ENCODE measurements around the gene NBPF1.
"Not testable (repeated sequence)": the region's sequence is repeated elsewhere in the genome, so short reads cannot be mapped to it uniquely, and the experiment has no call there.

Gene NBPF1

DNA sequence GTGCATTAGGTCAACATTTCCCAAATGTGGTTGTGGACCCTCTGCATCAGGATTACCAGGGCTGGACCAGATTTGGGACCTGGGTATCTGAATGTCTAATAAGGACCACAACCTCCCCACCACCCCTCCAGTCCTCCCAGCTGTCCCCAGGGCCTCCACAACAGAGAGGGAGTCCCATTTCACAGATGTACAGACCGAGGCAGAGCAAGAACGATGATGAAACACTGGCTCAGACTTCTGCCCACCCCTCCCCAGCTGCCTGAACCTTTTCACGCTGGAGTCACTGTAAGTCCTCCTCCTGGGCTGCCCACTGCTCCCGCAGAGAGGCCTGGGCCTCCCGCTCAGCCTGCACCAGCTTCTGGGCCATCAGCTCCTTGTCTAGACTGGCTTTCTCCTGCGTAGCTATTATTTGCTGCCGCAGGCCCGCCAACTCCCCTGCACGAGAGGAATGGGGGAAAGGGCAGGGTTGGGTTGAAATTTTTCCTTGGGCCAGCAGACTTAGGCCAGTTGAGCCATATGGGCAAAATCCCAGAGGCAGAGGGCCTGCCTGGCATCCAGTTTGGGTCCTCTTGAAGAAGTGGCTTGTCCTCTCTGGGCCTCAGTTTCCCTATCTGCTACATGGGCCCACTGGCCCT, 8.4 kb upstream of the NBPF1 start:
- not testable (repeated sequence) for DNase-seq

DNA sequence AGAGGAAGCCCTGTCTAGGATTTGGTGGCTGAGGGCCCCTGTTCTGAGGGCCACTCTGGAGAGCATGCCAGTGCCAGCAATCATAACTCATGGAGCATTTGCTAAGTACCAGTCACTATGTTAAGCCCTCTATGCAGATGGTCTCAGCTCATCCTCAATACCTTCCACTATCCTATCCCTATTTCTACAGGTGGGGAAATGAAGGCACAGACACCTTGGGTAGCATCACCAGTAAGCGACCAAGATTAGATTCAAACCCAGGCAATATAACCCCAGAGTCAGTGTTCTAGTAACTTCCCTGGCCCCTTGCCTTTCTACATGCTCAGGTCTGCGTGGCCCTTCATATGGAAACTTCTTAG, 7.9 kb upstream of the NBPF1 start:
- no peak for DNase-seq

DNA sequence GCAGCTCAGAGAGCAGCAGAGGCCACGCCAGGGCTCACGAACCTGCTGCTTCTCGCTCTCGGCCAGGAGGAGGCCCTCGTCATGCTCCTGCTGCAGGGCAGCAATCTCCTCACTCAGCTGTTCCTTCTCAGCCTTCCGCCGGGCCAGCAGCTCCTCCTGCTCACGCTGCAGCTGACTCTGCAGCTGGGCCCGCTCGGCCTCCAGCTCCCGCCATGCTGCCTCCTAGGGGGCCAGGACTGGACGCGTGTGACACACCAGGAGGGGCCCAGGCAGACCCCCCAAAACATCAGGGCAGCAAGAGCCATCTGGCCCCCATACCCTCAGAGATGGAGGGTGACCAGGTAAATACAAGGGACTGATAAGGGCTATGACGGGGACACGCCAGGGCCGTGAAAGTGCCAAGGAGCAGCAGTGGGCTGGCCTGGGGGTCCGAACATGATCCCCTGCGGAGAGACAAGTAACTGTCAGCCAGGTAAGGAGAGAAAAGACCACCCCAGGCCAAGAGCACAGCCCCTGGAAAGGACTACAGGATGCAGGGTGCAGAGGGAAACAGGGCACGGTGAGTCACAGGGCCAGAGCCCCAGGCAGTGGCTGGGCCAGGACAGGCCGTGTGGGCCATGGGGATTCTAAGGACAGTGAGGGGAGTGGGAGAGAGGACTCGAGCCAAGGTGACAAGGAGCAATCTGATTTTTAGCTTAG, 6.6 kb upstream of the NBPF1 start:
- DNase-seq, result not testable (repeated sequence)

DNA sequence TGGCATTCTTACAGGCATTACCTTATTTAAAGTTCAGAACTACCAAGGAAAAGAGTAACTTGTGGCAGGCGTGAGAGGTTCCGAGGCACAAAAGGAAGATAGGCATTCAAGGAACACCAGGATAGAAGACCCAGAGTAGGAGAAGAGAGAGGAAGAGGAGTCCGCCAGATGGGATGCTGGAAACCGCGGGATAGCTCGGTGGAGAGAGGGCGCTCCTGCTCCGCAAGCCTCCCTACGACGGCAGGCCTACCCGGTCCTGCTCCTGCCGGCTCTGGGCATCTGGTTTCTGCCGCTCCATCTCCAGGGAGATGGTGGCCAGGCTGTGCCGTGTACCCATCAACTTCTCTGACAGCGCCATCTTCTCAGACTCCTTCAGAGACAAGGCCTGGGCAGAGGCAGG, 5.4 kb upstream of the NBPF1 start:
- DNase-seq, result no peak

DNA sequence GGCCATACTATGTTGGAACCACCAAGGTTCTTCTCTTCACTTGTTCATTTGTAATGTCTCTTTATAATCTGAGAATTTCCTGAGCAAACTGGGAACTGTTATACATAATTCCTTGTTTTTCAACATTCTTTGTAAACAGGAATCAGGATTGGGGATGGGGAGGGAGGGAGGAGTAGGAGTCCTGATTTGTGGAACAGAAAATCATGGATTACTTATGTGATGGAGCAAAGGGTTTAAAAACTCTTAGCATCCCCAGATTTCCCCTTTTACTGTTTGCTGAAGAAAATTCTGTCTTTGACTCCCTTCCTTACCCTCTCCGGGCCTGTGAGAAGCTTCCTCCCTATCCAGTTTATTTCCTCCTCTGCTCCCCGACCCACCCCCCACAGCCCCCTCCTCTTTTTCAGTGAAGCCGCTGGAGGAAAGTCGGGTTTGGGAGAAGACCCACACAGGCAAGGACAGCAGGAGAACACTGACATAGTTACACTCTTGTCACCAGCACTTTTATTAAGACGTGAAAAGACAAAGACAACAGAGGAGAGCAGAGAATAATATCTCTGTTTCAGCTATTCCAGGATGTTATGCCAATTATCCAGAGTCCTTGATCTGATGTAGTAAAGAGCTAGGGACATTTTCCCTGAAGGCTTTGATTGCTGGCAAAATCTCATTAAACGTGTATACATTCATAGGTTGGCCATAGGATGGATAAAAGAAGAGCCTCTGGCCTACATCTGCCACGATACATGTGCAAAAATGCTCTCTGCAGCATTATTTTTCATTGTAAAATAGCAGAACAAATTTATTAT, 4.6 kb upstream of the NBPF1 start:
- no peak for DNase-seq

DNA sequence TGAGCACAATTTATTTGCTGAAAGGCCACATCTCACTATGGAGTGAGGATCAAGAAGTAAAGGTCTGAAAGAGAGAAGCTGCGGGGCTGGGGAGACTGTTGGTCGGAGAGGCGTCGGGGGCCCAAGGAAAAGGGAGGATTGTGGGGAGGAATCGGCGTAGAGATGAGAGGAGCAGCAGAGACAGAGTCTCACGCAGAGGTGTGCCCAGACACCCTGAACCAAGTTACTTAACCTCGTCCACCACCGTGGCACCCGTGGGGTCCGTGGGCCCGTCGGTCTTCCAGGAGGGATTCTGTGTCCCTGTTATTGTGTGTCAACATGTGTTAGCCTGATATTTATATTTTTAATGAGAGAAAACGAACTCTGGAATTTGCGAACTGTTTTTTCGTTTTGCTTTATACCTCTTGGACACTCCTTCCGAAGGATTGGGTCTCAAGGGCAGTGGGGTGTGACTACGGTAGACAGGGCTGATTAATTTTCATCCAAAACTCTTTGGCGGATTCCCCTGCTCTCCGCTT, 3.8 kb upstream of the NBPF1 start:
- no peak for DNase-seq

DNA sequence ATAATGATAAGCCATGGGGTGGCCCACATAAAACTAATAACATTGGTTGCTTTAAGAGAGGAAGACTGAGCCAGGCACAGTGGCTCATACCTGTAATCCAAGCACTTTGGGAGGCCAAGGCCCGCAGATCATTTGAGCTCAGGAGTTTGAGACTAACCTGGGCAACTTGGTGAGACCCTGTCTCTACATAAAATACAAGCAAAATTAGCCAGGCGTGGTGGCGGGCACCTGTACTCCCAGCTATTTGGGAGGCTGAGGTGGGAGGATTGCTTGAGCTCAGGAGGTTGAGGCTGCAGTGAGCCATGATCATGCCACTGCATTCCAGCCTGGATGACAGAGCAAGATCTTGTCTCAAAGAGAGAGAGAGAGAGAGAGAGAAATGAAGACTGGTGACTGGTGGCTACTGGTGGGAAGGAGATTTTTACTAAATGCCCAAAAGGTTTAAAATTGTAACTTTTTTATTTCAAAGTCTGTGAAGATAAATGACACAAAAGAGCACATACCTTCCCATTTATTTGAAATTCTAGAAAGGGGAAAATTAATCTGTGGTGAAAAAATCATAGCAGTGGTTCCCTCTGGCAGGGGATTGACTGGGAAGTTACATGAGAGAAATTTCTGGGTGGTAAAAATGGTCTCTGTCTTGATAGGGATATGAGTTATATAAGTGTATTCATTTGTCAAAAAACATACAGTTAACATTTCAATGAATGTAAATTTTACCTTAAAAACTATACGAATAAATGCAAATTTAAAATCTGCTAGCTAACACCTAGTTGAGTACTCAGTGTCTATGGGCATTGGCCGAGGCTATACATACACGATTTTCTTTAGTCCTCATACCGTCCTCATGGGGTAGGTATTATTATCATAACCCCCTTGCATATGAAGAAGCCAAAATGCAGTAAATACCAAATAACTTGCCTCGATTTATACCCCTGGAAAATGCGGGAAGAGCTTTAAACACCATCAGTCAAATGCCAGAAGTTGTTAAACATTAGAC, 2.2 kb upstream of the NBPF1 start:
- DNase-seq, result no peak

DNA sequence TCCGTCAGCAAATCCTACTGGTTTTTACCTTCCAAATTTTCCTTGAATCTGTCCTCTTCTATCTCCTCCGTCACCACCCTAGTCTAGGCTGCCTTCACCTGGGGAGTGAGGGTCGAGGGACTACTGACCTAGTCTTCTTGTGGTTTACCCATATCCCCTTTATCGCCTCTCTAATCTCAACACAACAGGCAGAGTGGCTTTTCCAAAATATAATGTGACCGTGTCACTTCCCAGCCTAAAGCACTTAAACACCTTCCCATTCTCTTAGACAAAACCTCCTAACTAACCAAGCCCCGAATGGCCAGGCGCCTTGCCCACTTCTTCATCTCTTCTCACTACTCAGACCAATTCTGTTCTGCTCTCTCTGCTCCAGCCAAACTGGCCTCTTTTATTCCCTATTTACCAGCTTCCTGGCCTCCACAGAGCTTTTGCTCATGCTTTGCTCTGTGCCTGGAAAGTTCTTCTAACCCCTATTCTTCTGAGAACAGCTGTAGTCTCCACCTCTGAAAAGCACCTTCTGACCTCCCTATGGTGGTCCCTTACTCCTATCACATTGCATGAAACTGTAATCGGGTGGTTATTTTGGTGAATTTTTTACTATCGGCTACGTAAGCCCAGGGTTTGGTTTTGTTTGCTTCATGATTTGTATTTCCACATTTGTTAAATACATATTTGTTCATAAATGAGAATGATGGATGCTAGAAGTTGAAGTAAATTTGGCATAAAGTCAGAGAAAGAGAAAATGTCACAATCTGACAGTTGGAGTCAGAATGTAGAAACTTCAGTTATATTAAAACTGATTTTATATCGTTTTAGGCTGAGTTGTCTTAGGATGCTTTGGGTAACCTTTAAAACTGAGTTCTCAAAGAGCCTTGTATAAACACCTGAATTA, 1.2 kb upstream of the NBPF1 start:
- DNase-seq, result no peak

DNA sequence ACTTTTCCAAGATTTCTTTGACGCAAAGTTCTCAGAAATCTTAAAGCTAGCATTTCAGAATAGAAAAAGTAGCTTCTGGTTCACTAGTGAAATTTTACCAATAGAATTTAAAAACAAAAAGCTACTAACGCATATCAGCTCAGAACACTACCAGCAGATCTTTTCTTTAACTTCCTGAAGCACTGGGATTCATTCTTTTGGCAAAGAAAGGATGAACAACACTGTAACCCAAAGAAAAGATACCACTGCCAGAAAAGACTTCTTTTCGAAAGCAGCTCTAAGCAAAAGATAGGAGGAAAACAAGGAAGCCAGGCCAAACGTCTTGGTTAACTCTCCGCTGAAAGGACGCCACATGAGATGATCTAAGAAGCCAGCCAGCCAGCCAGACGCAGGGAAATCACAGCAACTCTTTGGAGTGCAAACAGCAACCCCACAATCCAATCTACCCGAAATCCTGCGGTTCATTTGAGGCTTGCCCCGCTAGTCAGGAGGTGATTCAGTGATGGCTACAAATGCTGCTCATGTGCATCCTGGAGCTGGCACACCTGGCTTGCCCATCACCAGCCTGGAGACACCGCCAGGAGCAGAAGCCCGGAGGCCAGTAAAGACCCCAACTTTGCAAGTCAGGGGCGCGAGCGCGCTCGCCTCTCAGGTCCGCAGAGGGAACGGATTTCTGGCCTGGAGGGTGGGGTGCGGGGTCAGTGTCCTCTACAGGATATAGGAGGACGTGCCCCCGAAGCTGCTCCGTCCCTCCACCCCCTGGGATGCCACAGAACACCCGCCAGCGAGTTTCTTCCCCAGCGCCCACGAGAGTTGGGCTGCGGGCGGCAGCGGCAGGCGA, 812 bp downstream of the NBPF1 start:
- no peak for DNase-seq

DNA sequence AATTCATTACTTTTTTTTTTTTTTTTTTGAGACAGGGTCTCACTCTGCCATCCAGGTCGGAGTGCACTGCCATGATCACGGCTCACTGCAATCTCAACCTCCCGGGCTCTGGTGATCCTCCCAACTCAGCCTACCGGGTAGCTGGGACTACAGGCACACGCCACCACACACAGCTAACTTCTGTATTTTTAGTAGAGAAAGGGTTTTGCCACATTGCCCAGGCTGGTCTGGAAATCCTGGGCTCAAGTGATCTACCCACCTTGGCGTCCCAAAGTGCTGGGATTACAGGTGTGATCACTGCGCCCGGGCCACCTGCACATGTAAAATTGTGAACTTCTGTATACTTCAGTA, 1.4 kb downstream of the NBPF1 start:
- DNase-seq, result not testable (repeated sequence)

DNA sequence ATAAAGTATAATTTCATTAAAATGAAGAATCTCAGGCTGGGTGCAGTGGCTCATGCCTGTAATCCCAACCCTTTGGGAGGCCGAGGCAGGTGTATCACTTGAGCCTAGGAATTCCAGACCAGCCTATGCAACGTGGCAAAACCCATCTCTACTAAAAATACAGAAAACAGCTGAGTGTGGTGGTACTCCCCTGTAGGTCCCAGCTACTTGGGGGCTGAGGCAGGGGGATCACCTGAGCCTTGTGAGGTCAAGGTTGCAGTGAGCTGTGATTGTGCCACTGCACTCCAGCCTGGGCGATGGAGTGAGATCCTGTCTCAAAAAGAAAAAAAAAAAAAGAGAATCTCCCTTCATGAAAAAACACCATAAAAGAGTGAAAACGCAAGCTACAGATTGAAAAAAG, 2.2 kb downstream of the NBPF1 start:
- DNase-seq, result not testable (repeated sequence)

DNA sequence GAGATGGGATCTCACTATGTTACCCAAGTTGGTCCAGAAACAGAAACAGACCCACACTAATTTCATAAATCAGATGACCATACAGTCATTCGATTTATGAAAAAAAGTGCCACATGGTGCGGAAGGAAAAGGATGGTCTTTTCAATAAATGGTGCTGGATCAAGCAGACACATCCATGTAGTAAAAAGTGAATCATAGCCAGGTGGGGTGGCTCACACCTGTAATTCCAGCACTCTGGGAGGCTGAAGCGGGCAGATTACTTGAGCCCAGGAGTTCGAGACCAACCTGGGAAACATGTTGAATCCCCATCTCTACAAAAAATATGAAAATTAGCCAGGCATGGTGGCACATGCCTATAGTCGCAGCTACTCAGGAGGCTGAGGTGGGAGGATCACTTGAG, 2.8 kb downstream of the NBPF1 start:
- not testable (repeated sequence) for DNase-seq

DNA sequence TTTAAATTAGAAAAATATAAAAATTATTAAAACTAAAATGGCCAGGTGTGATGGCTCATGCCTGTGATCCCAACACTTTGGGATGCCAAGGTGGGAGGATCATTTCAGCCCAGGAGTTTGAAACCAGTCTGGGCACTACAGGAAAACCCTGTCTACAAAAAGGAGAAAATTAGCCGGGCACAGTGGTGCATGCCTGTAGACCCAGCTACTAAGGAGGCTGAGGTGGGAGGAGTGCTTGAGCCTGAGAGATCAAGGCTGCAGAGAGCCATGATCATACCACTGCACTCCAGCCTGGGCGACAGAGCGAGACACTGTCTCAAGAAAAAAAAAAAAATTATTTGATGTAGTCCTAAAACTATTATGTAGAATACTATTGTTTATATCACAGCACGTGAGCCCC, 3.6 kb downstream of the NBPF1 start:
- not testable (repeated sequence) for DNase-seq

DNA sequence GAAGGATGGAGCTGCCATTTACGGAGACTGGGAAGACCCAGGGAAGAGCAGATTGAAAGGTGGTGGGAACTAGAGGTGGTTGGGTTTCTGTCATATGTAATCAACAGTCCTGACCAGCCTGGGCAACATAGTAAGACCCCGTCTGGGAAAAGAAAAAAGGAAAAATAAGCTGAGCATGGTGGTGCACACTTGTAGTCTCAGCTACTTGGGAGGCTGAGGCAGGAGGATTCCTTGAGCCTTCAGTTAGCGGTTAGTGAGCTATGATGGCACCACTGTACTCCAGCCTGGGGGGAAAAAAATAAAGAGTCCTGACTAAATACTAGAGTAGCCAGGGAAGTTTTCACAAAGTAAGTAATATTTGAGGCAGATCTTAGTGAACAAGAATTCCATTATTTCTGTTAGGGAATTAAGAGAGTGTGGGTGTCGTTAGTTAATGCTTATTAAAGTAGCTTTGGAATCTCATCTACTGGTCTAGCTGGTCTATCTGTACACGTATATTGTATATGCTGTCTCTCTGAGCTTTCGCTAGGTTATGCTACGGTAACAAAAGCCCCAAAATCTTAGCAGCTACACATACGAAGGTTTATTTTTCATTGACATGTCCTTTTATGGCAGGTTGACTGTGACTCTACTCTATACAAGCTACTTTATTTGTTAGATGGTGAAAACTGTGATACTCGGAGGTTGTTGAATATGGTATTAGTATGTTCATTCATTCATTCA, 4.4 kb downstream of the NBPF1 start:
- DNase-seq, result no peak

DNA sequence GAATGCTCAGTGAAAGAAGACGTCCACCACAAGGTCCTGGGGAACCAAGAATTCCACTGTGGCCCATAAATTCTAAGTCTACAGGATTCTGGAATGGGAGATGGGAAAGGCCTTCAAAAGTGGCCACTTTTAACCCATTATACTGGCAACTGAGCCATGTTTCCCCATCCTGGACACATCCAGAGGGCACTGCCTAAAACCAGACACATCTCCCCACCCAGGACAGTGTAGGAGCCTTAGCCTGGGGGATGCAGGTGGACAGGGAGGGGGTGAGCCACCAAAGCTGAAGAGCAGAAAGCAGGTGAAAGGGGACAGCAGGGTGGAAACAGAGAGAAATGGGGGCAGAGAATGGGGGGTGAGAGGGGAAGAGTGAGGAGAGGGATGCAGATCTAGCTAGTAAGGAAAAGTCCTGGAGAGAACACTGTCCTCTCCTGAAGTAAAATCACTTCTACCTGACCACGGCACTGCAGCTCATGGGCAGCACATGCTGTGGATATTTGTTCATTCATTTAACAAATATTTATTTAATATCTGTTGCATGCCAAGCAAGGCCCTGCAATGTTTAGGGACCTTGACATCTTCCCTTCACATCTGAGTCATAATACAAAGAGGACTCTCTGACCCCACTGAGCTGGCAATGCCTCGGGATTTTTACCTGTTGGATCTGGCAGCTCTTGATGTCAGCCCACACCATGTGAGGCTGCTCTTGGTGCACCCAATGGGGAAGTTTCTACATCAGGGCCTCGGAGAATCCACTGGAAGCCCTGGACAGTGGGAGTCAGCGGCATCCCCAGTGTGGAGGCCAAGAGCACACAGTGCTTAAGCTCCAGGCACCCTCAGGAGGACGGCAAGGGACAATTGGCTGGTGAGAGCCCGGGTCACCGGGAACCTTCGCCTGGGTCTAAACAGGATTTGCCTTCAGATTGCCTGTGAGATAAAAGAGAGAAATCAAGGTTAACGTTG, 5.2 kb downstream of the NBPF1 start:
- DNase-seq, result not testable (repeated sequence)

DNA sequence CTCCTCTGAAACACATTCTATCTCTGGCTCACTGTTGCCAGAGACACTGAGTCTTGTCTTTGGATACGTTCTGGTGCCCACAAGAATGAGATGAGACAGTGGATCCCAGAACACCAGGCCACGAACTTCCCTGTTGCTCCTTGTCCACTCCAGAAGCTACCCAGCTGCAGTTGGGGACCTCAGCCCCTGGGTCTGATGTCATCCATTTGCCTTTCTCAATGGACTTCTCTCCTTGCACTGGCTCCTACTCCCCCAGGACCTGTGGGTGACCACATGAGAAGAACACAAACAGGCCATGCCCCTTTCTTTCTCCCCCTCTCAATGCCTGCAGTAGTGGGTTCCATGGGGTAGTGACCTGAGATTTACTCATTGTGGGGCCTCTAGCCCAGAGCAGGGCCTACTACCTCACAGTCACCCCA, 5.9 kb downstream of the NBPF1 start:
- DNase-seq, result no peak

DNA sequence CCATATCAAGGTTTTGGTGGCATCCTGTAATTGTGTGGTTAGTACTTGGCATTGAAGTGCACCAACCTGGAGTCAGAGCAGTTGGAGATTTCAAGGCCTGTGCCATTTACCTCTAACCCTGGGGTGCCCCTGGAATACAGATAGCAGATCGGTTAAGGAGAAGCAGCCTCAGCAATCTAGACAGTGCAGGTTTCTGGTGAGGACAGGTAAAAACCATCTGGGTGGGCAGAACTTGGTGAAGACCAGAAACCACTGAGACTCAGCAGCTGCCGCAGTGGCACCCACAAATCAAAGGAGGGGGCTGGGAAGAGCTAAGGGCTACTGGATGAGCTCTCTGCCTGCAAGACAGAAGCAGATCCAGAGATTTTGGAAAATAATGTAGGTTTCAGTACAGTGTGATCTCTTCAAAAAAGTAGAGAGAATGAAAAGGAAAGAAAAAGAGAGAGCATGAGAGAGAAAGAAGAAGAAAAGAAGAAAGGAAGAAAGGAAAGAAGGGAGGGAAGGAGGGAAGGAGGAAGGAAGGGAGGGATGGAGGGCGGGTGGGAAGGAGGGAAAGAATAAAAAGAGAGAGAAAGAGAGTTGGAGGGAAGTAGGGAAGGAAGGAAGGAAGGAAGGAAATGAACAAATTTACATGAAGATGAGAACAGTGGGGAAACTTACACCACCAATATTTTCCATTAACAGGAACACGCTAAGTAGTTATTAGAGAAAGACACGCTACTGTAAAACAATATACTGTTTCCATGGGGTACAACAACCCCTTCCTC, 6.5 kb downstream of the NBPF1 start:
- not testable (repeated sequence) for DNase-seq

All from SIG-M5 (cell line).